Activated naive CD8-positive, alpha-beta T cell treated with anti-CD3 and anti-CD28 coated beads, Interleukin-2, amount 50 U/mL, for 24 hours (primary cell): Measurements from ENCODE around the gene STK4.

Source experiments
- ATAC-seq: fragments of 150-1000 bp; cut with Tn5 transposase; one replicate; pipeline ENCODE4 v1.10.0; 2021
- DNase-seq: peaks from one replicate; pipeline ENCODE4 v3.0.0; 2021
- H3K27ac Mint-ChIP-seq: one replicate; pipeline ENCODE4 v1.8.0; 2021; ENCODE audit warnings: mild to moderate bottlenecking, mixed read lengths
- H3K27me3 Mint-ChIP-seq: one replicate; pipeline ENCODE4 v1.8.0; 2021; ENCODE audit warnings: mixed read lengths
- H3K36me3 Mint-ChIP-seq: one replicate; pipeline ENCODE4 v1.8.0; 2021; ENCODE audit warnings: low read depth, mixed read lengths
- H3K4me1 Mint-ChIP-seq: one replicate; pipeline ENCODE4 v1.8.0; 2021; ENCODE audit warnings: mixed read lengths
- H3K4me3 Mint-ChIP-seq: one replicate; pipeline ENCODE4 v1.8.0; 2021; ENCODE audit warnings: mild to moderate bottlenecking, moderate library complexity, mixed read lengths
- H3K9me3 Mint-ChIP-seq: one replicate; pipeline ENCODE4 v1.8.0; 2021; ENCODE audit warnings: mixed read lengths

Gene STK4

GRCh38 chr20:45072066-45072465 lies 105.8 kb downstream of the STK4 start:
- Mint-ChIP-seq H3K4me3 (no peak overlapping the region), H3K4me1 (peaks cover 57% of the 10 kb centered on the region), H3K9me3 (no peaks in the 10 kb centered on the region), H3K36me3 (peaks cover 74% of the 10 kb centered on the region), H3K27me3 (no peaks in the 10 kb centered on the region), H3K27ac (peak overlapping the region; percentile 67)
- no peak for ATAC-seq
- no peak for DNase-seq

- Mint-ChIP-seq H3K27ac (peak overlapping the region; percentile 79), H3K4me1 (peaks cover 51% of the 10 kb centered on the region), H3K36me3 (peaks cover 69% of the 10 kb centered on the region), H3K9me3 (no peaks in the 10 kb centered on the region), H3K27me3 (no peaks in the 10 kb centered on the region), H3K4me3 (no peak overlapping the region)
- ATAC-seq (peak; percentile 60), DNase-seq (no peak)
Measured at GRCh38 chr20:45073221-45073620, 106.9 kb downstream of the STK4 start.

- Mint-ChIP-seq H3K27me3 (no peaks in the 10 kb centered on the region), H3K9me3 (peaks cover 6% of the 10 kb centered on the region), H3K36me3 (peaks cover 82% of the 10 kb centered on the region), H3K27ac (no peak overlapping the region), H3K4me1 (peaks cover 15% of the 10 kb centered on the region), H3K4me3 (no peak overlapping the region)
- DNase-seq, result no peak
- ATAC-seq, result no peak
Measured at GRCh38 chr20:45077559-45077958, 111.2 kb downstream of the STK4 start.

GRCh38 chr20:45080867-45081624 lies 114.7 kb downstream of the STK4 start:
- H3K4me1 Mint-ChIP-seq, result peaks cover 4% of the 10 kb centered on the region
- DNase-seq (no peak), ATAC-seq (no peak)
- no peak overlapping the region for H3K4me3 Mint-ChIP-seq
- peaks cover 80% of the 10 kb centered on the region for H3K36me3 Mint-ChIP-seq
- no peaks in the 10 kb centered on the region for H3K27me3 Mint-ChIP-seq
- peak overlapping the region; percentile 19 for H3K27ac Mint-ChIP-seq
- H3K9me3 Mint-ChIP-seq, result peaks cover 6% of the 10 kb centered on the region

- Mint-ChIP-seq H3K4me1 (peaks cover 6% of the 10 kb centered on the region), H3K27me3 (no peaks in the 10 kb centered on the region), H3K9me3 (peaks cover 6% of the 10 kb centered on the region), H3K4me3 (no peak overlapping the region), H3K36me3 (peaks cover 79% of the 10 kb centered on the region), H3K27ac (no peak overlapping the region)
- DNase-seq (no peak), ATAC-seq (no peak)
Measured at GRCh38 chr20:45082468-45082867, 116.2 kb downstream of the STK4 start.

GRCh38 chr20:45083127-45083526 lies 116.8 kb downstream of the STK4 start:
- DNase-seq, result no peak
- Mint-ChIP-seq H3K4me1 (peaks cover 6% of the 10 kb centered on the region), H3K27me3 (no peaks in the 10 kb centered on the region), H3K27ac (no peak overlapping the region), H3K4me3 (no peak overlapping the region), H3K36me3 (peaks cover 78% of the 10 kb centered on the region), H3K9me3 (peaks cover 6% of the 10 kb centered on the region)
- no peak for ATAC-seq

- H3K4me3 Mint-ChIP-seq, result no peak overlapping the region
- DNase-seq (no peak), ATAC-seq (no peak)
- H3K9me3 Mint-ChIP-seq, result peaks cover 6% of the 10 kb centered on the region
- peaks cover 60% of the 10 kb centered on the region for H3K36me3 Mint-ChIP-seq
- peak overlapping the region; percentile 12 for H3K27ac Mint-ChIP-seq
- H3K4me1 Mint-ChIP-seq, result peaks cover 6% of the 10 kb centered on the region
- no peaks in the 10 kb centered on the region for H3K27me3 Mint-ChIP-seq
Measured at GRCh38 chr20:45085289-45085688, 119.0 kb downstream of the STK4 start.

- Mint-ChIP-seq H3K4me1 (peaks cover 6% of the 10 kb centered on the region), H3K4me3 (no peak overlapping the region), H3K36me3 (peaks cover 57% of the 10 kb centered on the region), H3K27ac (peak overlapping the region; percentile 12), H3K9me3 (peaks cover 6% of the 10 kb centered on the region), H3K27me3 (no peaks in the 10 kb centered on the region)
- ATAC-seq (no peak), DNase-seq (no peak)
Measured at GRCh38 chr20:45085867-45086266, 119.6 kb downstream of the STK4 start.

- Mint-ChIP-seq H3K9me3 (no peaks in the 10 kb centered on the region), H3K4me1 (peaks cover 6% of the 10 kb centered on the region), H3K27ac (peak overlapping the region; percentile 66), H3K4me3 (no peak overlapping the region), H3K36me3 (peaks cover 44% of the 10 kb centered on the region), H3K27me3 (no peaks in the 10 kb centered on the region)
- no peak for ATAC-seq
- DNase-seq, result no peak
Measured at GRCh38 chr20:45087097-45087790, 120.9 kb downstream of the STK4 start.

GRCh38 chr20:45087814-45088213 lies 121.5 kb downstream of the STK4 start:
- ATAC-seq, result no peak
- H3K9me3 Mint-ChIP-seq, result no peaks in the 10 kb centered on the region
- DNase-seq, result no peak
- peak overlapping the region; percentile 66 for H3K27ac Mint-ChIP-seq
- peaks cover 6% of the 10 kb centered on the region for H3K4me1 Mint-ChIP-seq
- peaks cover 39% of the 10 kb centered on the region for H3K36me3 Mint-ChIP-seq
- H3K4me3 Mint-ChIP-seq, result no peak overlapping the region
- no peaks in the 10 kb centered on the region for H3K27me3 Mint-ChIP-seq

GRCh38 chr20:45088247-45088646 lies 121.9 kb downstream of the STK4 start:
- Mint-ChIP-seq H3K27ac (no peak overlapping the region), H3K27me3 (no peaks in the 10 kb centered on the region), H3K4me1 (peaks cover 6% of the 10 kb centered on the region), H3K9me3 (no peaks in the 10 kb centered on the region), H3K36me3 (peaks cover 36% of the 10 kb centered on the region), H3K4me3 (no peak overlapping the region)
- DNase-seq, result no peak
- no peak for ATAC-seq

- DNase-seq (no peak), ATAC-seq (no peak)
- peaks cover 23% of the 10 kb centered on the region for H3K36me3 Mint-ChIP-seq
- no peak overlapping the region for H3K27ac Mint-ChIP-seq
- H3K4me3 Mint-ChIP-seq, result no peak overlapping the region
- H3K9me3 Mint-ChIP-seq, result no peaks in the 10 kb centered on the region
- peaks cover 6% of the 10 kb centered on the region for H3K4me1 Mint-ChIP-seq
- H3K27me3 Mint-ChIP-seq, result no peaks in the 10 kb centered on the region
Measured at GRCh38 chr20:45090481-45090880, 124.2 kb downstream of the STK4 start.

- H3K27ac Mint-ChIP-seq, result peak overlapping the region; percentile 33
- H3K36me3 Mint-ChIP-seq, result peaks cover 17% of the 10 kb centered on the region
- H3K4me1 Mint-ChIP-seq, result peaks cover 8% of the 10 kb centered on the region
- no peak for DNase-seq
- ATAC-seq, result no peak
- no peaks in the 10 kb centered on the region for H3K9me3 Mint-ChIP-seq
- H3K27me3 Mint-ChIP-seq, result peaks cover 3% of the 10 kb centered on the region
- H3K4me3 Mint-ChIP-seq, result no peak overlapping the region
Measured at GRCh38 chr20:45091366-45091765, 125.1 kb downstream of the STK4 start.

GRCh38 chr20:45092898-45093297 lies 126.6 kb downstream of the STK4 start:
- ATAC-seq (no peak), DNase-seq (no peak)
- Mint-ChIP-seq H3K9me3 (no peaks in the 10 kb centered on the region), H3K36me3 (peaks cover 5% of the 10 kb centered on the region), H3K4me1 (peaks cover 12% of the 10 kb centered on the region), H3K27me3 (peaks cover 17% of the 10 kb centered on the region), H3K4me3 (no peak overlapping the region), H3K27ac (peak overlapping the region; percentile 15)

- Mint-ChIP-seq H3K36me3 (peaks cover 4% of the 10 kb centered on the region), H3K27me3 (peaks cover 24% of the 10 kb centered on the region), H3K9me3 (no peaks in the 10 kb centered on the region), H3K4me1 (peaks cover 14% of the 10 kb centered on the region), H3K4me3 (no peak overlapping the region), H3K27ac (no peak overlapping the region)
- DNase-seq (no peak), ATAC-seq (no peak)
Measured at GRCh38 chr20:45094201-45094600, 127.9 kb downstream of the STK4 start.
